T-helper 1 cell treated with Interleukin-12 subunit alpha and Interleukin-12 subunit beta and Interleukin-4 antibody, amounts not matched to agents 30 ng/mL and 1 ng/mL, for 36 hours (primary cell): Measurements from ENCODE around the gene ILDR1. TPM values are rescaled to one million over a fixed set of nuclear protein-coding genes. Genes with fewer than 3 reads are reported as not detected.
"Not testable (repeated sequence)": the region's sequence is repeated elsewhere in the genome, so short reads cannot be mapped to it uniquely, and the experiment has no call there.

Source experiments
- intact Hi-C: fragments of 100-400 bp; cut with micrococcal nuclease; formaldehyde crosslinking; loops from one replicate; pipeline ENCODE4 v1.15.1; 2024
- total RNA-seq: library from RNA; stranded (reverse); gene quantifications from 2 replicates; pipeline ENCODE4 v1.2.3, GENCODE V29; 2022

Gene ILDR1
- total RNA-seq, 1 donor from 2014 or later, result 0.27 TPM

GRCh38 chr3:121956363-121956762 lies 65.7 kb downstream of the ILDR1 start:
- intact Hi-C loops, result no loop called here

- intact Hi-C loops, result no loop called here
These were observed 70.6 kb downstream of the ILDR1 start for GRCh38 chr3:121951291-121951919.

- intact Hi-C loops, result no loop called here
These were observed 73.4 kb downstream of the ILDR1 start for GRCh38 chr3:121948641-121949040.

- intact Hi-C loops, result no loop called here
These were observed 78.6 kb downstream of the ILDR1 start for GRCh38 chr3:121943431-121943830.

- intact Hi-C loops, result no loop called here
These were observed 79.8 kb downstream of the ILDR1 start for GRCh38 chr3:121942116-121942786.

- intact Hi-C loops, result no loop called here
These were observed 80.5 kb downstream of the ILDR1 start for GRCh38 chr3:121941592-121941991.

- intact Hi-C loops, result not testable (repeated sequence)
These were observed 83.7 kb downstream of the ILDR1 start for GRCh38 chr3:121938141-121938855.

Other genes starting within 250 kb of the ILDR1 start
- gene IQCB1, start 187.2 kb downstream of the ILDR1 start, total RNA-seq, result 32.2 and 39.1 TPM in 2 replicates
- 17.0 and 19.2 TPM in 2 replicates for gene EAF2, start 187.0 kb downstream of the ILDR1 start, total RNA-seq
- 2.2 and 5.7 TPM in 2 replicates for gene SLC15A2, start 127.8 kb downstream of the ILDR1 start, total RNA-seq
- 5.4 and 6.4 TPM in 2 replicates for gene CD86, start 33.1 kb upstream of the ILDR1 start, total RNA-seq
- not detected in 2 replicates for gene CASR, start 161.4 kb upstream of the ILDR1 start, total RNA-seq